ENCODE data around the gene SPOP. TPM values are rescaled to one million over a fixed set of nuclear protein-coding genes. Genes with fewer than 3 reads are reported as not detected.

SPOP gene
- total and polyA plus RNA-seq, 9 of the 15 experiments (the other 6 are each of a cell fraction or from before 2014, with no cell fraction given) = 34.2 to 65.9 (median 39.7) TPM

DNA sequence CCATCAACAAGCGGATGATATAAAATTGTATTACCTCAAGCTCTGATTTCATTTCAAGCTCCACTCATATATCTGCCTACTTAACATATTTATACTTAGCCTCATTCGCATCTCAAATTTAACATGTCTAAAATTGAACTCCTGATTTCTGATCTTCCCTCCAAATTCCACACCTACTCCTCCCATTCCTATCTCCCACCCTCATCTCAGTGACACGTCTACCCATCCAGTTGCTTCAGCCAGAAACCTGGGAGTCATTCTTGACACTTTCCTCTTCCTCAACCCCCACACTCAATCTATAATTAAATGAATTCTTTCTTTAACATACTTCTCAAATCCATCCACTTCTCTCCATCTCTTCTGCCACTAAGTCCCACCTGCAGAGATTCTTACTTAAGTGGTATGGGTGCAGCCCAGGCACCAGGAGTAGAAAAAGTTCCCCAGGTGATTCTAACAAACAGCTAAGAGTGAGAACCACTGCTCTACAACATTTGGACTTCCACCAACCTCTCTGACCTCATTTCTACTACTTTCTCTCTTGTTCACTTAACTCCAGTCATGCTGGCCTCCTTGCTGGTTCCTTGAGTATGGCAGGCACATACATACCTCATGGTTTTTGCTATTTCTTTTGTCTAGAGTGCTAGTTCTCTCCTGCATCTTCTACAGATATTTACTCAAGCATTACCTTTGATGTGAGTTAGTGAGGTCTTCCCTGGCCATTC, 18.1 kb downstream of the SPOP start:
- Histone ChIP-seq H3K4me1 (replicated peaks in 1 of 2; ENCODE audit: control insufficient read depth in 2 of 2, insufficient read depth in 2 of 2, low read length in 2 of 2) (peaks cover 0 to 2% of the 10 kb centered on the region in 2 experiments; a peak in 3 of 5 replicates), H3K4me3 (no peak overlapping the region), H3K4me2 (ENCODE audit: insufficient read depth, low read length) (no peak overlapping the region), H3K9me1 (ENCODE audit: control insufficient read depth, insufficient read depth, low read length) (no peaks in the 10 kb centered on the region), H3K9me3 (replicated peaks; ENCODE audit: control insufficient read depth, insufficient read depth, low read depth, low read length) (no peaks in the 10 kb centered on the region), H3K36me3 (ENCODE audit: control insufficient read depth, insufficient read depth, low read length) (peaks cover 16% of the 10 kb centered on the region), H4K20me1 (replicated peaks; ENCODE audit: control insufficient read depth, insufficient read depth, low read length) (no peaks in the 10 kb centered on the region), H3K9ac (ENCODE audit: insufficient read depth in 1 of 2, low read depth in 2 of 2, low read length in 2 of 2) (no peak overlapping the region), H3K79me2 (ENCODE audit: control insufficient read depth, insufficient read depth, low read length) (peaks cover 78% of the 10 kb centered on the region), H3K27me3 (ENCODE audit: control insufficient read depth in 2 of 2, insufficient read depth in 2 of 2, low read length in 2 of 2) (no peaks in the 10 kb centered on the region), H3K27ac (ENCODE audit: extremely low read depth, low read depth, low read length) (no peak overlapping the region), H2AFZ (ENCODE audit: low read depth, low read length) (no peak overlapping the region)
- in situ Hi-C loops (cut with MboI) = no loop called here
- WGBS (ENCODE audit: insufficient coverage, low coverage, missing lambda C conversion rate) = 62% methylated on average over 3 of the region's 3 CpGs
- no TSS peak for BruUV-seq (replicated peaks)
- ATAC-seq (no peak), FAIRE-seq (no peak), DNase-seq (ENCODE audit: extremely low read depth in 1 of 4, low spot score in 3 of 4) (no peak)
- POLR2A ChIA-PET = interaction anchor here (1.2 kb wide), 1 partner anchor 12 kb away, joined by 4 read pairs; no protein-coding TSS in a partner anchor
- CTCF ChIA-PET (ENCODE audit: low intra/inter-chr PET ratio) = no interaction called here
- intact Hi-C loops (cut with micrococcal nuclease) = no loop called here
- TF ChIP-seq TOE1 (IDR thresholded peaks at IDR 0.05; ENCODE audit: borderline replicate concordance) (no peak), TOE1 (CRISPR knock-in tag; IDR thresholded peaks at IDR 0.05; ENCODE audit: borderline replicate concordance, low read depth) (no peak), ATF7 (IDR thresholded peaks at IDR 0.05) (no peak), CC2D1A (IDR thresholded peaks at IDR 0.05) (no peak), EP300 (IDR thresholded peaks at IDR 0.05; ENCODE audit: low read length) (no peak), ESRRB (CRISPR knock-in tag; IDR thresholded peaks at IDR 0.05; ENCODE audit: borderline replicate concordance) (no peak), HDAC8 (tag; IDR thresholded peaks at IDR 0.05) (no peak), ZNF785 (CRISPR knock-in tag; IDR thresholded peaks at IDR 0.05) (no peak), ZBTB8A (IDR thresholded peaks at IDR 0.05; ENCODE audit: partially characterized antibody) (no peak), BHLHE40 (IDR thresholded peaks at IDR 0.05; ENCODE audit: low read length) (no peak), ETS2 (tag; IDR thresholded peaks at IDR 0.05; ENCODE audit: borderline replicate concordance, poor library complexity, severe bottlenecking) (no peak)
- TF ChIP-seq, protein P1, sequence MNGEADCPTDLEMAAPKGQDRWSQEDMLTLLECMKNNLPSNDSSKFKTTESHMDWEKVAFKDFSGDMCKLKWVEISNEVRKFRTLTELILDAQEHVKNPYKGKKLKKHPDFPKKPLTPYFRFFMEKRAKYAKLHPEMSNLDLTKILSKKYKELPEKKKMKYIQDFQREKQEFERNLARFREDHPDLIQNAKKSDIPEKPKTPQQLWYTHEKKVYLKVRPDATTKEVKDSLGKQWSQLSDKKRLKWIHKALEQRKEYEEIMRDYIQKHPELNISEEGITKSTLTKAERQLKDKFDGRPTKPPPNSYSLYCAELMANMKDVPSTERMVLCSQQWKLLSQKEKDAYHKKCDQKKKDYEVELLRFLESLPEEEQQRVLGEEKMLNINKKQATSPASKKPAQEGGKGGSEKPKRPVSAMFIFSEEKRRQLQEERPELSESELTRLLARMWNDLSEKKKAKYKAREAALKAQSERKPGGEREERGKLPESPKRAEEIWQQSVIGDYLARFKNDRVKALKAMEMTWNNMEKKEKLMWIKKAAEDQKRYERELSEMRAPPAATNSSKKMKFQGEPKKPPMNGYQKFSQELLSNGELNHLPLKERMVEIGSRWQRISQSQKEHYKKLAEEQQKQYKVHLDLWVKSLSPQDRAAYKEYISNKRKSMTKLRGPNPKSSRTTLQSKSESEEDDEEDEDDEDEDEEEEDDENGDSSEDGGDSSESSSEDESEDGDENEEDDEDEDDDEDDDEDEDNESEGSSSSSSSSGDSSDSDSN (IDR thresholded peaks at IDR 0.05; ENCODE audit: borderline replicate concordance in 1 of 2, low read depth in 2 of 2, low read length in 2 of 2) = no peak
- TF ChIP-seq, protein P2, sequence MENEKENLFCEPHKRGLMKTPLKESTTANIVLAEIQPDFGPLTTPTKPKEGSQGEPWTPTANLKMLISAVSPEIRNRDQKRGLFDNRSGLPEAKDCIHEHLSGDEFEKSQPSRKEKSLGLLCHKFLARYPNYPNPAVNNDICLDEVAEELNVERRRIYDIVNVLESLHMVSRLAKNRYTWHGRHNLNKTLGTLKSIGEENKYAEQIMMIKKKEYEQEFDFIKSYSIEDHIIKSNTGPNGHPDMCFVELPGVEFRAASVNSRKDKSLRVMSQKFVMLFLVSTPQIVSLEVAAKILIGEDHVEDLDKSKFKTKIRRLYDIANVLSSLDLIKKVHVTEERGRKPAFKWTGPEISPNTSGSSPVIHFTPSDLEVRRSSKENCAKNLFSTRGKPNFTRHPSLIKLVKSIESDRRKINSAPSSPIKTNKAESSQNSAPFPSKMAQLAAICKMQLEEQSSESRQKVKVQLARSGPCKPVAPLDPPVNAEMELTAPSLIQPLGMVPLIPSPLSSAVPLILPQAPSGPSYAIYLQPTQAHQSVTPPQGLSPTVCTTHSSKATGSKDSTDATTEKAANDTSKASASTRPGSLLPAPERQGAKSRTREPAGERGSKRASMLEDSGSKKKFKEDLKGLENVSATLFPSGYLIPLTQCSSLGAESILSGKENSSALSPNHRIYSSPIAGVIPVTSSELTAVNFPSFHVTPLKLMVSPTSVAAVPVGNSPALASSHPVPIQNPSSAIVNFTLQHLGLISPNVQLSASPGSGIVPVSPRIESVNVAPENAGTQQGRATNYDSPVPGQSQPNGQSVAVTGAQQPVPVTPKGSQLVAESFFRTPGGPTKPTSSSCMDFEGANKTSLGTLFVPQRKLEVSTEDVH (IDR thresholded peaks at IDR 0.05; ENCODE audit: low read depth, partially characterized antibody) = no peak
